Neural cell (in vitro differentiated cells): Measurements from ENCODE around the gene SAT2.

Experiments
- EP300 ChIP-seq: fragments of 450-650 bp; conservative IDR thresholded peaks from 2 replicates; pipeline ENCODE4 v1.6.1; 2014; ENCODE audit warnings: antibody characterized with exemption, mild to moderate bottlenecking, moderate library complexity; ENCODE audit not compliant: poor library complexity, severe bottlenecking
- POLR2AphosphoS5 ChIP-seq: IDR thresholded peaks from 2 replicates; pipeline ENCODE4 v1.6.1; 2012
- RAD21 ChIP-seq: fragments of 450-650 bp; conservative IDR thresholded peaks from 2 replicates; pipeline ENCODE4 v1.6.1; 2014; ENCODE audit warnings: antibody characterized with exemption, mild to moderate bottlenecking, moderate library complexity
- TF ChIP-seq, protein P1 (sequence below): fragments of 450-650 bp; IDR thresholded peaks from 2 replicates; pipeline ENCODE4 v1.5.1; 2014; ENCODE audit warnings: antibody characterized with exemption, mild to moderate bottlenecking, moderate library complexity; ENCODE audit not compliant: poor library complexity, severe bottlenecking

GRCh38 chr17:7673239-7673638 lies 45.6 kb upstream of the SAT2 start:
- TF ChIP-seq, protein P1, sequence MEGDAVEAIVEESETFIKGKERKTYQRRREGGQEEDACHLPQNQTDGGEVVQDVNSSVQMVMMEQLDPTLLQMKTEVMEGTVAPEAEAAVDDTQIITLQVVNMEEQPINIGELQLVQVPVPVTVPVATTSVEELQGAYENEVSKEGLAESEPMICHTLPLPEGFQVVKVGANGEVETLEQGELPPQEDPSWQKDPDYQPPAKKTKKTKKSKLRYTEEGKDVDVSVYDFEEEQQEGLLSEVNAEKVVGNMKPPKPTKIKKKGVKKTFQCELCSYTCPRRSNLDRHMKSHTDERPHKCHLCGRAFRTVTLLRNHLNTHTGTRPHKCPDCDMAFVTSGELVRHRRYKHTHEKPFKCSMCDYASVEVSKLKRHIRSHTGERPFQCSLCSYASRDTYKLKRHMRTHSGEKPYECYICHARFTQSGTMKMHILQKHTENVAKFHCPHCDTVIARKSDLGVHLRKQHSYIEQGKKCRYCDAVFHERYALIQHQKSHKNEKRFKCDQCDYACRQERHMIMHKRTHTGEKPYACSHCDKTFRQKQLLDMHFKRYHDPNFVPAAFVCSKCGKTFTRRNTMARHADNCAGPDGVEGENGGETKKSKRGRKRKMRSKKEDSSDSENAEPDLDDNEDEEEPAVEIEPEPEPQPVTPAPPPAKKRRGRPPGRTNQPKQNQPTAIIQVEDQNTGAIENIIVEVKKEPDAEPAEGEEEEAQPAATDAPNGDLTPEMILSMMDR = peak; percentile 27
- TF ChIP-seq POLR2AphosphoS5 (no peak), EP300 (no peak), RAD21 (no peak)
